ENCODE results near the gene OVAAL.

OVAAL gene

GRCh38 chr1:180530501-180530900, 28.3 kb upstream of the OVAAL start:
- DNase-seq: no peak
- no peaks in the 10 kb centered on the region for H3K4me1 Mint-ChIP-seq
- H3K27me3 Mint-ChIP-seq: peaks cover 13% of the 10 kb centered on the region
- H3K4me3 Mint-ChIP-seq: no peak overlapping the region
- H3K9me3 Mint-ChIP-seq: no peaks in the 10 kb centered on the region
- H3K27ac Mint-ChIP-seq: no peak overlapping the region
- H3K36me3 Mint-ChIP-seq: no peaks in the 10 kb centered on the region
- CTCF ChIA-PET: interaction anchor here (13.6 kb wide), 1 partner anchor 333 kb away, joined by 129 read pairs; no protein-coding TSS in a partner anchor

GRCh38 chr1:180532854-180533253, 25.9 kb upstream of the OVAAL start:
- Mint-ChIP-seq H3K27ac (no peak overlapping the region), H3K27me3 (peaks cover 22% of the 10 kb centered on the region), H3K4me1 (no peaks in the 10 kb centered on the region), H3K36me3 (no peaks in the 10 kb centered on the region), H3K9me3 (no peaks in the 10 kb centered on the region), H3K4me3 (no peak overlapping the region)
- CTCF ChIA-PET: interaction anchor here (0.6 to 13.6 kb wide), 8 partner anchors 8 to 331 kb away, joined by 3 to 129 read pairs (median 4); partner anchors contain the start of gene XPR1
- DNase-seq: no peak

- H3K36me3 Mint-ChIP-seq: no peaks in the 10 kb centered on the region
- no peak overlapping the region for H3K4me3 Mint-ChIP-seq
- H3K27ac Mint-ChIP-seq: no peak overlapping the region
- H3K9me3 Mint-ChIP-seq: no peaks in the 10 kb centered on the region
- H3K4me1 Mint-ChIP-seq: no peaks in the 10 kb centered on the region
- DNase-seq: peak; percentile 78
- CTCF ChIA-PET: interaction anchor here (0.6 to 13.6 kb wide), 11 partner anchors 9 to 330 kb away, joined by 3 to 129 read pairs (median 3); partner anchors contain the start of gene XPR1
- H3K27me3 Mint-ChIP-seq: peaks cover 22% of the 10 kb centered on the region
Observed at GRCh38 chr1:180533266-180533987, 25.3 kb upstream of the OVAAL start.

- H3K27ac Mint-ChIP-seq: no peak overlapping the region
- DNase-seq: no peak
- peaks cover 22% of the 10 kb centered on the region for H3K27me3 Mint-ChIP-seq
- no peaks in the 10 kb centered on the region for H3K4me1 Mint-ChIP-seq
- no peaks in the 10 kb centered on the region for H3K36me3 Mint-ChIP-seq
- no peaks in the 10 kb centered on the region for H3K9me3 Mint-ChIP-seq
- no peak overlapping the region for H3K4me3 Mint-ChIP-seq
- CTCF ChIA-PET: interaction anchor here (1.0 to 13.6 kb wide), 5 partner anchors 10 to 329 kb away, joined by 3 to 129 read pairs (median 3); no protein-coding TSS in a partner anchor
Observed at GRCh38 chr1:180534214-180534613, 24.6 kb upstream of the OVAAL start.

- DNase-seq: no peak
- no peaks in the 10 kb centered on the region for H3K9me3 Mint-ChIP-seq
- peaks cover 27% of the 10 kb centered on the region for H3K27me3 Mint-ChIP-seq
- CTCF ChIA-PET: interaction anchor here (13.6 kb wide), 1 partner anchor 328 kb away, joined by 129 read pairs; no protein-coding TSS in a partner anchor
- H3K36me3 Mint-ChIP-seq: no peaks in the 10 kb centered on the region
- no peaks in the 10 kb centered on the region for H3K4me1 Mint-ChIP-seq
- H3K27ac Mint-ChIP-seq: no peak overlapping the region
- no peak overlapping the region for H3K4me3 Mint-ChIP-seq
Observed at GRCh38 chr1:180535418-180535999, 23.3 kb upstream of the OVAAL start.

- no peak overlapping the region for H3K27ac Mint-ChIP-seq
- peaks cover 28% of the 10 kb centered on the region for H3K27me3 Mint-ChIP-seq
- no peak overlapping the region for H3K4me3 Mint-ChIP-seq
- no peaks in the 10 kb centered on the region for H3K4me1 Mint-ChIP-seq
- no peaks in the 10 kb centered on the region for H3K36me3 Mint-ChIP-seq
- H3K9me3 Mint-ChIP-seq: no peaks in the 10 kb centered on the region
- CTCF ChIA-PET: interaction anchor here (0.8 to 13.6 kb wide), 4 partner anchors 21 to 547 kb away, joined by 3 to 129 read pairs (median 4); no protein-coding TSS in a partner anchor
- DNase-seq: no peak
Observed at GRCh38 chr1:180536821-180537372, 21.9 kb upstream of the OVAAL start.

- Mint-ChIP-seq H3K9me3 (no peaks in the 10 kb centered on the region), H3K36me3 (no peaks in the 10 kb centered on the region), H3K4me3 (no peak overlapping the region), H3K27me3 (peaks cover 31% of the 10 kb centered on the region), H3K4me1 (no peaks in the 10 kb centered on the region), H3K27ac (no peak overlapping the region)
- CTCF ChIA-PET: interaction anchor here (13.6 kb wide), 1 partner anchor 324 kb away, joined by 129 read pairs; no protein-coding TSS in a partner anchor
- DNase-seq: no peak
Observed at GRCh38 chr1:180539136-180539535, 19.6 kb upstream of the OVAAL start.

GRCh38 chr1:180540697-180541594, 17.8 kb upstream of the OVAAL start:
- Mint-ChIP-seq H3K4me3 (no peak overlapping the region), H3K27me3 (peaks cover 34% of the 10 kb centered on the region), H3K4me1 (no peaks in the 10 kb centered on the region), H3K9me3 (no peaks in the 10 kb centered on the region), H3K36me3 (no peaks in the 10 kb centered on the region), H3K27ac (no peak overlapping the region)
- CTCF ChIA-PET: interaction anchor here (13.6 kb wide), 1 partner anchor 323 kb away, joined by 129 read pairs; no protein-coding TSS in a partner anchor
- no peak for DNase-seq

GRCh38 chr1:180542113-180542837, 16.5 kb upstream of the OVAAL start:
- Mint-ChIP-seq H3K4me3 (no peak overlapping the region), H3K9me3 (no peaks in the 10 kb centered on the region), H3K27ac (no peak overlapping the region), H3K27me3 (peaks cover 22% of the 10 kb centered on the region), H3K36me3 (no peaks in the 10 kb centered on the region), H3K4me1 (no peaks in the 10 kb centered on the region)
- CTCF ChIA-PET: no interaction called here
- no peak for DNase-seq

- H3K27ac Mint-ChIP-seq: no peak overlapping the region
- H3K4me1 Mint-ChIP-seq: no peaks in the 10 kb centered on the region
- no peak for DNase-seq
Observed at GRCh38 chr1:180542838-180543145, 16.0 kb upstream of the OVAAL start.

GRCh38 chr1:180544050-180544449, 14.7 kb upstream of the OVAAL start:
- Mint-ChIP-seq H3K4me3 (no peak overlapping the region), H3K4me1 (no peaks in the 10 kb centered on the region), H3K27me3 (peaks cover 25% of the 10 kb centered on the region), H3K36me3 (no peaks in the 10 kb centered on the region), H3K9me3 (no peaks in the 10 kb centered on the region), H3K27ac (no peak overlapping the region)
- CTCF ChIA-PET: no interaction called here
- no peak for DNase-seq

More at GRCh38 chr1:180542838-180543145, 16.0 kb upstream of the OVAAL start:
- Mint-ChIP-seq H3K27me3 (peaks cover 22% of the 10 kb centered on the region), H3K36me3 (no peaks in the 10 kb centered on the region), H3K4me3 (no peak overlapping the region), H3K9me3 (no peaks in the 10 kb centered on the region)
- CTCF ChIA-PET: no interaction called here

- Mint-ChIP-seq H3K27ac (peak overlapping the region; percentile 45), H3K4me1 (no peaks in the 10 kb centered on the region), H3K4me3 (no peak overlapping the region), H3K9me3 (no peaks in the 10 kb centered on the region), H3K36me3 (no peaks in the 10 kb centered on the region), H3K27me3 (peaks cover 20% of the 10 kb centered on the region)
- CTCF ChIA-PET: interaction anchor here (0.9 to 1.0 kb wide), 2 partner anchors 316 to 318 kb away, joined by 3 read pairs; no protein-coding TSS in a partner anchor
- no peak for DNase-seq
Observed at GRCh38 chr1:180545991-180546390, 12.8 kb upstream of the OVAAL start.

- DNase-seq: no peak
- Mint-ChIP-seq H3K4me1 (no peaks in the 10 kb centered on the region), H3K36me3 (no peaks in the 10 kb centered on the region), H3K9me3 (no peaks in the 10 kb centered on the region), H3K27me3 (peaks cover 12% of the 10 kb centered on the region), H3K27ac (no peak overlapping the region), H3K4me3 (no peak overlapping the region)
- CTCF ChIA-PET: interaction anchor here (0.7 kb wide), 1 partner anchor 612 kb away, joined by 3 read pairs; no protein-coding TSS in a partner anchor
Observed at GRCh38 chr1:180548686-180549317, 10.0 kb upstream of the OVAAL start.
